ENCODE results near the gene FRMD4B. TPM values are rescaled to one million over a fixed set of nuclear protein-coding genes. Genes with fewer than 3 reads are reported as not detected.

The FRMD4B gene
- polyA plus RNA-seq, 4 donors: 37.4 to 45.7 (median 40.9) TPM

DNA sequence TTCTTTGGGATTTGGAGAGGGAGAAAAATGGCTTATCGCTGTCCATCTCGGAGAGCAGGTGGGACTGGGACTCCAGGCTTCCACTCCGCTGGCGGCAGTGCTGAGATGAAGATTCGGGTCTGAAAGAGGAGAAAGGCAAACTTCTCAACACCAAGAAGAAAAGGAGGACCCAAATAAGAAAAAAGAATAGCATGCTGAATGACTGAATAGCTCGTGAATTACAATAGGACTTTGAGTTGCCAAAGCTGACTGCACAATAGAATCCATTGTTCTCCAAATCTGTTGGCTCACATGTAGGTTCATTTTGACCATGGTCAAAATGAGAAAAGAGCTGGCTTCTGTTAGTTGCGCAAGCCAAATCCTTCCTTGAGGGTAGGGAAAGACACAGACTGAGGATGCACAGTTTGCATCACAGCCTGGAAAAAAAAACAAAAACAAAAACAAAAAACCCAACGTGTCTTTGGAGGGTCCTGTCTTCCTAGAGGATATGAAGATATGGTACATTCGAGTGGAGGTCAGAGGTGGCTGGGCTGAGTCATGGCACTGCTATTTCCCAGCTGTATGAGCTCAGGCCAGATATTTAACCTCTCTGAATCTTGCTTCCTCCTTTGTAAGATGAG lies 204.2 kb downstream of the FRMD4B start:
- DNase-seq (ENCODE audit: low read depth in 4 of 4, low spot score in 2 of 4): no peak

DNA sequence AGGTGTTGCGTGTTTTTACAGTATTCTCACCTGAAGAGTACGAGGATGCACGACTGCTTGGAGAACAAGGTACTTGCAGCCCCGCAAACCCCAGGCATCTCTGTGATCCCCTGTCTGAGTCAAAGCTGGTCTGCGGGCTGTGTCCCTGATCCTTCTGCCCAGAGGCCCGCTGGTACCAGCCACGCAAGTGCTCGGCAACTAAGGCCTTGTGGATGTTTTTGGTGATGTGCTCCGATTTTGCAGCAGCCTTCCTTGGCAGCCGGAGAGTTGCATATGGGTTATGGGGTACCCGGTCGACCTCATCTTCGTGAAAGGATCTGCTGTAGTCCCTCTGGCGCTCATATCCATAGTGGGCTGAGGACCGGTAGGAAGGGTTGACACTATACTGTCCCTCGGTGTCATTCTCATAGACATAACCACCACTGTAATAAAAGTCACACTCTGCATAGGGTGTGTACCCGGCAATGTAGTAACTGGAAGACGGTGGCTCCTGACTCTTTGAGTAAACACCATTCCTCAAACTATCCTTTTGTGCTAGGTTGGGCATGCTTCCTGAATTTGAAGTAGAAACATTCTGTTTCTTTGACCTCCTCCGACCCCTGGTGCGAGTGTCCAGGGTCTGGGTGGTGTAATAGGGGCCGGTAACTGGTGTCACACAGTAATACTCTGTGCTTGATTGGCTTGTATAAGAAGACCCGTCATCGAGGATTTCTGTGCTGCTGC lies 204.9 kb downstream of the FRMD4B start:
- no peak for DNase-seq (ENCODE audit: low read depth in 4 of 4, low spot score in 2 of 4)

DNA sequence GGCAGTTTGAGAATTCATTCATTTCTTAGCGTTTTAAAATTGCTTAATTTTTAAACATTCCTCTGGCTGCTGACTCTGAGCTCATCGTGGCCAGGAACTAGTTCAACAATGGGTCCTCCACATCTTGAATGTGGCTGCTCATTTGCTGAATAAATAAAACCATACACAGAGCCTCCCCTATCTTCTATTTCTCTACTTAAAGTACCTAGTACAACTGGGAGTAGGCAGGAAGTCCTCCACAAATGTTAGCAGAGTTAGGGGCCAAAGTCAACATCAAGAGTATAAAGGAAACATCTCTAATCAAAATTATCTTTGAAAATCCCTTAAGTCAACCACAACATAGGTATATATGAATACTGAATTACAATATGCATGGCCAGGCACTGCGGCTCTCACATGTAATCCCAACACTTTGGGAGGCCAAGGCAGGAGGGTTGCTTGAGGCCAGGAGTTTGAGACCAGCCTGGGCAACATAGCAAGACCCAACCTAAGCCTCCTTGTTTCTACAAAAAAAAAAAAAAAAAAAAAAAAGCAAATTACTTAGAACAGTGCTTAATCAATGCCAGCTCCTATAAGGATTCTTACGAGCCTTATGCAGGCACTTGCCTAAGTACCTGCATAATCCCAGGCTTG lies 206.0 kb downstream of the FRMD4B start:
- DNase-seq (ENCODE audit: low read depth in 4 of 4, low spot score in 2 of 4): no peak

DNA sequence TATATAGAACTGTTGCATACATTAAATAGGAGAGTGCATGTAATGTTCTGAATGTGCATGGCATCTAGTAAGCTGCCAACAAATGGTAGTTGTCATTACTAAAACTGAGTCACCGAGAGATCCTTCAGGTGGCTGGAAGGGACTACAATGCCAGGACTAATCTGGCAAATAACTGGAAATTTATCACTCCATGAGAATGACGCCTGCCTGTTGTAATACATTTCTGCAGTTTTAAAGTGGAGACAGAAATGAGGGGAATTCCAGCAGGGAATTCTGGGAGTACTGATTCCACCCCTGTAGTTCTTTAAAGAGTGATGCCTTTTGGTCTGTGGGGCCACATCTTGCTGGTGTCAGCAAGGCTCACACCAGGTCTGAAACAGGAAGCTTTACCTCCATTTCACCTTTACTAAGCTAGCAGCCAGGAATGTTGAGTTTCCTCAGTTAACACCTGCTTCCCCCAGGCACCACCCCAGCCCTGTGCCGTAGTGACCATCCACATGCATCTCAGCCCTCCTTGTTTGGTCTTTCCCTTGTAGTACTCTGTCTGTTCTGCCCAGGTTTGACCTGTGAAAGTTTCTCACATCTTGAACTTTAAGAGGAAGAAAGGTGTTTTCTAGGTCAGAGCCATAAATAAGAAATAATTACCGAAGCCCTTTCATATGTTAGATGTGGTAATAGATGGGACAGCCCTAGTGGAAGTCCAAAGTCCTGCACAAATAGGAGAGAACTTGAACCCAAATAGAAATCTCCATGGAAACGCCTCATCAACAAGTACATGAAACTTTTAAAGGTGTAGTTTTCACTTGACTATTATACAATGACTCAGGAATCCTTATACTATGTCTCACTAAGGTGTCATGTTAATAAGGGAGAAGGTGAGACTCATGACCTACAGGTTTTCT lies 206.8 kb downstream of the FRMD4B start:
- no peak for DNase-seq (ENCODE audit: low read depth in 4 of 4, low spot score in 2 of 4)

DNA sequence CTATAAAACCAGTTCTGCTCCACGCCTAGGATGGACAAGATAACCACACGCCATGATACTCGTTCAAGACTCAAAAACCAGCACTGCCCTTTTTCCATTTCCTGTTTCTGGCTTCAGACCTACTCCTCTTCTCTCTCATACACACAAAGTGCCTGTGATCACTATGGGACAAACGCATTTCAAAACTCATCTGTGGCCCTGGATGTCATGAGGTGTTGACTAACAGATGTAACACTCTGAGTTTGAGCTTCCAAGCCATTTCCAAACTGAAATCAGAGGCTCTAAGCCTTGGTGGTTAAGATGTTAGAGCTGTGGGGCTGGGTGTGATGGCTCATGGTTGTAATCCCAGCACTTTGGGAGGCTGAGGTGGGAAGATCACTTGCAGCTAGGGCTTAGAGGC lies 207.8 kb downstream of the FRMD4B start:
- no peak for DNase-seq (ENCODE audit: low read depth in 4 of 4, low spot score in 2 of 4)

DNA sequence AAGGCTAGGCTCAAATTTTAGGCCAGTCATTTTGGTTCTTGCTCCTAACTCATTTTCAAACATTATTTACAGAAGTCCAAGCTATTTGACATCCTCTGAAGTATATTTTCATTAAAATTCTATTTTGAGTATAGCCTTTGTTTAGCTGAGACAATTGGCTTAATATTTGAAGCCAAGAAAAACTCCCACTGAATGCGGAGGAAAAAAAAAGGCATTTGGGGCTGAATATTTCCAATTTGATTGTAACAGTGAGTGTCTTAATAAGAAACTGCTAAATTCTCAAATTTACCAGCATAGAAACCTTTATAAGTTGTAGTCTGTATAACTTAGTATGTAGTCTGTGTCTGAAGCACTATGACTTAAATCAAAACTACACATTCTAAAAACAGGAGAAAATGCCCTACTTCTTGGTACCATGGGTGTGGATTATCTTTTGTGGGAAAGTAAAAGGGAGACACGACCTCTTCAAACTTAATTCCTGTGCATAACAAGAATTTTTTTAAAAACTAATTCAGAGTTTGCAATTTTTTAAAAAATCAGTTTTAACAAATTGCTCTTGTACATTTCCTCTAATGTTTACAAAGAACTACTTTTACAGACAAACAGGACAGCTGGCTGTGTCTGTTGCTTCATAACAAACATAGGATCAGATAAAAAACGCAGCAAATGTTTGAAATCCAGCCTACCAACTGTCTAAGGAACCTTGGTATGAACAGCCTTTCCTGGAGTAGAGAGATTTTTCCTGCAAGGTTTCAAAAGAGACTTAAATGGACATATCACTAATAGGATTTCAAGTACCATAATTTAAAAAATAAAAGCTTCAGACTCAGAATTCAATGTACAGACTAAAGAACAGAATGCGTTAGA lies 210.8 kb downstream of the FRMD4B start:
- DNase-seq (ENCODE audit: low read depth in 4 of 4, low spot score in 2 of 4): no peak

DNA sequence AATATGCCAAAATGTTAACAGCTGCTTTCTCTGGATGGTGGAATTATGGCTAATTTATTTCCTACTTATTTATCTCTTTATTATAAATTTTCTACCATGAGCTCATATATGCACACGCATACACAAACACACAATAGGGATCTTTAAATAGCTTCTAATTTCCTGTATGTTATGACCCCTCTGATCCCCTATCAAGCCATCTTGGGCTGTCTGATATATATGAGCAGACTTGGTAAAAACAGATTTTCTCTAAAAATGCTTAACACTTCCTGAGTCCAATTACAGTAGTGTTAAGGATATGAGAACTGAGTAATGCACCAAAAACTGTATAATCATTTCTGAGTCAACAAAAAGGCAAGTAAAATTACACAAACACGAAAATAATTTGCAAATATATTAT lies 211.4 kb downstream of the FRMD4B start:
- DNase-seq (ENCODE audit: low read depth in 4 of 4, low spot score in 2 of 4): no peak

DNA sequence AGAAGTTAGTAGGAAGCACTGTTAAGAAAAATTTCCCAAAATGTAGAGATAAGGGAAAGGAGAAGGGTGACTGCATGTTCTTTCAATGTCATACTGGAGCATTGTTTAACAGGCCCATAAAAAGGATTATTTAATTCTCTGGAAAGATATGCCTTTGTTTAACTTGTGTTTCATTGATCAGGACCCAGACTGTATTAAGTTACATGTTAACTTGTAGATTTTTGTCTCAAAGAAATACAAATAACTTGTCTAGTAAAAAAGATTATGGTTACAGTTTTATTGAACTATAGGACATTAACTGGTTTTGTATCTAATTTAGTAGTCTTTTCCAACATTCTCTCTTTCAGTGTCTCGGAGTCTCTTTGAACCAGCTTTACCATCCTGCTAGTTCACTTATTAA lies 213.8 kb downstream of the FRMD4B start:
- no peak for DNase-seq (ENCODE audit: low read depth in 4 of 4, low spot score in 2 of 4)

DNA sequence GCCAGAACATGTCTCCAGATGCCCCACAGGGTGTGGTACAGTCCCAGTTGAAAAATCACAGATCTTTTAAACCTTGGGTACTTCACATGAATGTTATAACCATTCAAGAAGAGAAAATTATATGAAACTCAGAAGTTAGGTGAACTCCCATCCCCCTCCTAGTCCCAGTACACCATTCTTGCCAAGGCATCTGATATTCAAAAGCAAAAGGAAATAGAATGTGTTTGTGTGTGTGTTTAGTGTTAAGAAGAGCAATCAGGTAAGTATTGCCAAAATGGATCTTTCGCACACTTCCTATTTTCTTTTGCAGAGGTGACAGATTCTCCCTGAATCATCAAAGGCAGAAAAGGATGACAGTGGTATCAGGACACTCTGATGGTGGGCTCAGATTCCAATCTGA lies 219.4 kb downstream of the FRMD4B start:
- DNase-seq (ENCODE audit: low read depth in 4 of 4, low spot score in 2 of 4): no peak

DNA sequence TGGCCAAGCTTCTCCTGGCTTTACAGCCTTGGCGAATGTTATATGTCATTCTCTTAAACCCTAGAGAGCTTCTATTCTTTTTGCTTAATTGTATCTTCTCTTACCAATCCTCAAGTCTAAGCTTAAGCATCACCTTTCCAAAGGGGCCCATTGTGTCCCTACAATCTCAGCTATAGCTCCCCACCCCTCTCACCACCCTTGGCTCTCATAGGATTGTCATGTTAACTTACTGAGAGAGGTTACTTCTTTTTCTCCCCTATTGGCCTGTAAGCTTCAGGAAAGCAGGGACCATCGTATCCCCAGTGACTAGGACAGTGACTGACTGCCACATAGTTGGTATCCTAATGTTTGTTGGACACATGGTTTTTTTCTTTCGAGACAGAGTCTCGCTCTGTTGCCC lies 220.1 kb downstream of the FRMD4B start:
- no peak for DNase-seq (ENCODE audit: low read depth in 4 of 4, low spot score in 2 of 4)

DNA sequence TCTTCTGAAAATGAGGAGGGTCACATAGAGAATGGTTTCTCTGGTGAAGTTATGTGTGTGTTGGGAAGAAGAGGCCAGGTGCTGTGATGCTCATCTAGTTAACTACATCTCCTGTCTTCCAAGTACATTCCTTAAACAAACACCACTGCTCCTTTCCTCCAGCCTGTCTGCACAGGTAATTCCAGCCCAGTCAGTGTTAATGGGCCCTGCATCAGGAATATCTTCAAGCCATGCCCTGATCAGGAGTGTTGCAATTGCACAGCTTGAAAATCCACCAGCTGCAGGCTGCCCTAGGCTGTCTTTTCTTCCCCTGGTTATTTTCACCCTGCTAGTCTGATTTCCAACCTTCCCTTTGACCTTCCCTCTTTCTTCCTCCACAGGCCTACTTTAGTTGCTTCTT lies 221.6 kb downstream of the FRMD4B start:
- DNase-seq (ENCODE audit: low read depth in 4 of 4, low spot score in 2 of 4): no peak

DNA sequence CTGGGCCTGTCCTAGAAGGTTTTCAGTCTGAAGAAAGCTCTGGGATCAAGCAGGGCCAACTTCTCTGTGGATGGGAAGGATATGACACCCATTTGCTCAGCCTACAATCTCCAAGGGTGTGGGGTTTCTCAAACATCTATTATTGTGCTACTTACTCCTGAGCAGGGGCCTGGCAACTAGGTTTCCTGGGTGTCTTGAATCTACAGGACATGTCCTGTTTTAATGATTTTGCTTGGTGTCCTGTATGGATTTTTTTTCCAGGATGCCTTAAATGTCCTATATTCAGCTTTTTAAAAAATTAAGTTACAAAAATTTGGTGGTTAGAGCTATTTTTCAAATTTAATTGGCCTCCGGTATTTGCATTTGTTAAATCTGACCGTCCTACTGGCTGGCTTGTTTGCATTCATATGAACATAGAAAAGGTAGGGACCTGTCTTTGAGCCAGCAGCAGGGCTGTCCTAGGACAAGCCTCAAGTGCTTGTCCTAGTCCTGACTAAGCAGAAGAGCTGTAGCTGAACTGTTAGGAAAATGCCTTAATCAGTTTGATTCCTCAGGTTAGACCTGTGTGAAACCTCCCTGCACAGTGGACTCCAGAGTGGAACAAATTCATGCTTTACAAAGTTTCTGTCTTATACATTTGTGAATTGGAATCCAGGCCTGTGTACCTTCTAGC lies 223.4 kb downstream of the FRMD4B start:
- DNase-seq (ENCODE audit: low read depth in 4 of 4, low spot score in 2 of 4): no peak

DNA sequence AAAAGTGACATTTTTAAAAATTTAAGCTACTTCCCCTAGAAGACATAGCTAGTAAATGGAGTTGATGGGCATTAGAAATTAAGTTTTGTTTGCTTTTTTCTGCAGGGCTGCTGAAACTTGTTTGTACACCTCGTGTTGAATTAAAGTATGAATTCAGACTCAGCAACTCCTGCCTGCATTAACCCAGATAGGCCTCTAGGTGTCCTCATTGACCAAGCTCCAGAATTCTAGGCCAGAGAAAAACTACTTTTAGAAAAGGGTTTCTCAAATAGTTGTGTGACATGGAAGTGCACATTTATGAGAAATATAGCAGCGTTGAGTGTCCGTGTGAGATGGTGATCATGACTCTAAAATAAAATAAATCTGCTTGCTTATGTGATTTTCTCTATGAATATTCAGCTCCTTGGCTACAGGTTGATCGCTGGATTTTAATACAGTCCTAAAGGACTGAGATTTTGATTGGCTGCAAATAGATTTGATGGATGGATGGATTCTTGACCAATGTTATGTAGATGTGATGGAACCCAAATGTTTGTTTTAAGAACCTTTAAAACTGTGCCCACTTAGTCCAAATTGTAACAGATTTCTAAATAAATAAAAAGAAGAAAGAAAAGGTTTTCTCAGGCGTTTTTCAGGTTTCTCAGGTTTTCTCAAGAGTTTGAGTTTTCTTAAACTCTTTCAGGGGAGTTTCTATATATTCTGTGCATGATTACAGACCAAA lies 224.1 kb downstream of the FRMD4B start:
- DNase-seq (ENCODE audit: low read depth in 4 of 4, low spot score in 2 of 4): peak; percentile 9 to 48 (median 28)

DNA sequence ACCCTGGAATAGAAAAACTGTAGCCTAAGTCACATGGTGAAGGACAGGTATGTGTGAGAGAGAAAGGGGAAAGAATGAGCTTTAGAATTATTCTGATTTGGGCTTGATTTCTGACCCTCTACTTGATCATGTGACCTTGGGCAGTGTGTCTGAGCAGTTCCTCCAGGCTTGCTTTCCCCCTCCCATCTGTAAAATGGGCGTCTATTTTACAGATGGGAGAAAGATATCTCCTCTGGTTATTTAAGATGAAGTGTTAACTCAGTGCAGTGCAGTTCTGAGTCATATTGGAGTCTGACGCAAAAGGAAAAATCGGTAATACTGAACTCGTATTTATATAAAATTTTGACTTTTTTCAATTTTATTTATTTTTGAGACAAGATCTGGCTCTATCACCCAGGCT lies 225.4 kb downstream of the FRMD4B start:
- no peak for DNase-seq (ENCODE audit: low read depth in 4 of 4, low spot score in 2 of 4)

DNA sequence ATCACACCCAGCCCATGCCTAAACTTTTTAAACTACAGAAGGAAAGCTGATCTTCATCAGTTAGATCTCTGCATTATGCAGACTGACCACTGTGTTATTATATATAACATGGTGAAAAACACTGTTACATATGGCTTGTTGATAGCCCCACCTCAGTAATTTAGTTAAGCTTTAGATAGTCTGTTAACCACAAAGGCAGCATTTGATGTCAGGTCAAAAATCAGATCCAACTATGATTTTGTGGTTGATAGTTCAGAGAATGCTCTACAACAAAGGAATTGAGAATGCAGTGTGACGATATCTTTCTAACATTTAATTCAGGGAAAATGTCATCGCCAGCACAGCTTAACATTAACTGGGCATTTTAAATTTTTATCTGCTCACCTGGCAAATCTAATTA lies 225.8 kb downstream of the FRMD4B start:
- DNase-seq (ENCODE audit: low read depth in 4 of 4, low spot score in 2 of 4): no peak

DNA sequence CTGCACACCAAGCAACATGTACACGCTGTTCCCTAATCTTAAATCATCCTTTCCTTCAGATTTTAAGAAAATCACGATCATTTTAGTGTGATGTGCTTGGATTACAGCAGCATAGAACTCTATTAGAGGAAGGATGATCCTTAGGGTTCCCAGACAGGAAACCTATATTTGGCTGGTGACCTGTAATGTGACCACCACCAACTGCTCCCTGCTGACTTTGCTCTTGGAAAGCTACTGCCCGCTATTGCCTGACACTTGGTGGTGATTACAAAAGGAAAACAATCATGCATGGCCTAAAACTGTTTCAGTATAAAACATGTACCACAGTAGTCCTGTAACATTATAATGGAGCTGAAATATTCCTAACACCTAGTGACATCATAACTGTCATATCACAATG lies 236.3 kb downstream of the FRMD4B start:
- no peak for DNase-seq (ENCODE audit: low read depth in 4 of 4, low spot score in 2 of 4)

DNA sequence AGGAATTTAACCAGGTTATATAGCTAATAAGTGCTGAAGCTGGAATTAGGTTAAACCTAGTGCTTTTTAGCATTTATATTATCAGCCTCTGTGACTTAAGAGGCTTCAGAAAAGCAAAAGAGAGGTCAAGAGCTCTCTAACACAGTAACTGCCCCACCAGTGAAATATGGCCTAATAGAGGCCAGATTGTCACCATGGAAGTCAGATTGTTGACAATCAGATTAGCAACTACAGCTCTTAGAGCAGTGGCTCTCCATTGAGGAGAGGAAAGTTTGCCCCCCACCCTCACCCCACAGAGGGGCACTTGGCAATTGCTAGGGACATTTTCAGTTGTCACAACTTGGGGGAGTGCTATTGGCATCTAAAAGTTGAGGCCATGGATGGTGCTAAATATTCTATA lies 240.2 kb downstream of the FRMD4B start:
- DNase-seq (ENCODE audit: low read depth in 4 of 4, low spot score in 2 of 4): no peak

DNA sequence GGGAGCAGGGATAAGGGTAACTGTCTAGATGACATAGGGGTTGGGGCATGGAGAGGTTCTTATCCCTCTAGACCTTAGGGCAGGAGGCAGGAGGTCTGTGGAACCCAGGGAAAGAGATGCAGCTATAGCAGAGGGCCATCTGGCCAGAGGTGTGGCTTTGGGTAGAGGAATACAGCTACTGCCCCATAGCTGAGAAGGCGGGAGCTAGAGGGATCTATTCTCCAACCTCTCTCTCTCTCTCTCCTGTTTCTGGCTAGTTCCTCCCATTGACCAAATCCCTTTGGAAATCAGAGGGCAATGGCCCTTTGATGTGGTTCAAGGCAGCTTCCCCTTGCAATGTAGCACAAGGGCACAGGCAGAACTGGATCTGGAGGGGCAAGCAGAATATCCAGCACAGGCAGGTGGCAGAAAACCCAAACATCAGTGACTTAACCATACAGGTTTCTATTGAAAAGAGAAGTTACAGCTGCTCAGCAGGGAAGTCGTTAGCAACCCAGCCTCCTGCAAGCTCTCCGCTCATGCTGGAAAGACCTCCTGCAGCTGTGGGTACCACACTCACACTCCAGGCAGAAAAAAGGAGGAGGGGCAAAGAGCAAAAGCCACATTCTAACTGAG lies 241.2 kb downstream of the FRMD4B start:
- no peak for DNase-seq (ENCODE audit: low read depth in 4 of 4, low spot score in 2 of 4)

DNA sequence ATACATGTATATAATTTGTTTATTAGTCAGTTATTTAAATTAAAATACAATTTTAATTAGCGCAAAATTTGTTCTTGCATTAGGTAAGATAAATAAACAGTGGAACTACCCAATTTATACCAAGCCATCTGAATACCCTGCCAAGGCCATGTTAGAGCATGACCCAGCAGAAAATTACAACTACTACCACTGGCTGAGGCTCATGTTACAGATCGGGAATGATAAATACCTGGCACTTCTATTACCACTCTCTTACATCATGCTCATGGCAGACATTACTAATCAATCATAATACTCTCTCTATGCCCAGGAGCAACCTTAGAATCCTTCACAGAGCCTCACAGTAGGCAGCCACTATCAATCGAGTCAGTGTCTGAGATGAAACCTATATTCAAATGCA lies 242.3 kb downstream of the FRMD4B start:
- DNase-seq (ENCODE audit: low read depth in 4 of 4, low spot score in 2 of 4): no peak
